Heart left ventricle (tissue), 16 donors: ENCODE data around the gene CORO1C. TPM values are rescaled to one million over a fixed set of nuclear protein-coding genes. Genes with fewer than 3 reads are reported as not detected.
"Not testable (repeated sequence)": the region's sequence is repeated elsewhere in the genome, so short reads cannot be mapped to it uniquely, and the experiment has no call there.

Experiments
- ATAC-seq, 4 donors: fragments of 200-7000 bp; cut with Tn5 transposase; one replicate each; pipeline ENCODE4 v1.9.1; 2020 to 2022; ENCODE audit warnings: moderate library complexity in 4 of 4, mild to moderate bottlenecking in 3 of 4, moderate number of reproducible peaks in 1 of 4
- DNase-seq, 5 donors: peaks; one replicate each; pipeline ENCODE4 v3.0.0-alpha.2; 2020
- H3K27ac ChIP-seq, 12 donors: fragments of 200-600 bp; sonication (generic) in 4 of 12; one replicate each; pipeline versions ENCODE4 v1.5.0 to v1.8.0; 2016 to 2022; ENCODE audit warnings: mild to moderate bottlenecking in 2 of 12
- H3K27me3 ChIP-seq, 9 donors: fragments of 200-600 bp; sonication (generic) in 2 of 9; one replicate each; pipeline versions ENCODE4 v1.5.1 to v1.8.0; 2016 to 2022; ENCODE audit warnings: mild to moderate bottlenecking in 3 of 9
- H3K36me3 ChIP-seq, 9 donors: fragments of 200-600 bp; sonication (generic) in 2 of 9; one replicate each; pipeline versions ENCODE4 v1.5.0 to v1.8.0; 2018 to 2022; ENCODE audit warnings: mild to moderate bottlenecking in 2 of 9
- H3K4me1 ChIP-seq, 12 donors: fragments of 200-600 bp; sonication (generic) in 4 of 12; one replicate each; pipeline versions ENCODE4 v1.5.0 to v1.8.0; 2016 to 2022; ENCODE audit warnings: mild to moderate bottlenecking in 3 of 12
- H3K4me3 ChIP-seq, 12 donors: fragments of 200-600 bp; sonication (generic) in 4 of 12; one replicate each; pipeline versions ENCODE4 v1.5.0 to v1.8.0; 2017 to 2022; ENCODE audit warnings: mild to moderate bottlenecking in 9 of 12, moderate library complexity in 4 of 12
- H3K9me3 ChIP-seq, 12 donors: fragments of 200-600 bp; sonication (generic) in 4 of 12; one replicate each; pipeline versions ENCODE4 v1.5.0 to v1.8.0; 2016 to 2022; ENCODE audit warnings: mild to moderate bottlenecking in 1 of 12
- CTCF ChIP-seq, 12 donors: fragments of 200-600 bp; sonication (generic) in 4 of 12; IDR thresholded peaks; one replicate each; pipeline versions ENCODE4 v1.5.0 to v1.8.0; 2018 to 2022; ENCODE audit warnings: antibody characterized with exemption in 12 of 12, mild to moderate bottlenecking in 5 of 12
- POLR2A ChIP-seq, 2 donors: fragments of 450-650 bp; IDR thresholded peaks; one replicate each; pipeline ENCODE4 v1.6.1; 2017; ENCODE audit warnings: antibody characterized with exemption in 2 of 2, mild to moderate bottlenecking in 2 of 2, moderate library complexity in 2 of 2
- WGBS, 4 donors: extraction: QIAGEN DNeasy Blood & Tissue Kit in 2 of 4; methylation state at CpG; one replicate each; pipeline versions ENCODE4 v1.1.5 to v1.1.7; 2013 to 2018; 5-methylcytosine and 5-hydroxymethylcytosine counted together
- intact Hi-C, 10 donors: fragments of 100-400 bp; cut with DNase I; formaldehyde crosslinking; loops; one replicate each; pipeline versions ENCODE4 v1.11.1 to v1.14.2; 2022
- polyA plus RNA-seq, 2 donors: library from polyadenylated mRNA; stranded (reverse); fragments of 200-250 nt; gene quantifications; one replicate each; pipeline ENCODE4 v1.2.3, GENCODE V29; 2013
- total RNA-seq, 9 donors: library from RNA; depleted of rRNA in 2 of 9; stranded (reverse); fragments of >200 nt in 2 of 9; fragmentation: NEBNext Ultra II Directional in 3 of 9; extraction: Animal tissue kit (Norgen Biotek cat#: 25700) in 3 of 9; gene quantifications; one replicate each; pipeline versions ENCODE4 v1.1.0 to v1.2.4, GENCODE V29; 2016 to 2023
- donor health status: ischemic (EF 13 %, LVEDD 7.1; RV severe dilation, severe dysfunction).
- donor health status: healthy with polysubstance abuse.
- donor health status: DM: no; HTN: yes; CAD: no.
- donor health status: DM: no; HTN: no; CAD: no.
- donor health status: ischemic (EF 25% LVEDD 6.9; RV normal size, moderate dysfunction).
- donor health status: ischemic (EF 25% LVEDD 5.7; RV mildly dilated, moderate dysfunction).
- donor health status: healthy.
- donor health status: DM: yes; HTN: yes; CAD: no.
- donor health status: ischemic (EF 35%, LVEDD 5.7; RV mildly dilated, moderate dysfunction).
- donor health status: nonischemic (EF 11% LVEDD 7.7; RV severe dilation, severe dysfunction).
- donor health status: DM: yes; HTN: yes; CAD: no.
- donor health status: PGD.
- donor health status: ischemic (EF 29% LVEDD 5.4; RV normal size, mild dysfunction).
- donor health status: nonischemic (EF 23%, LVEDD 6.1; RV moderate dilation, normal function).

CORO1C gene
- total and polyA plus RNA-seq, 11 donors = 18.3 to 119 (median 65.2) TPM

- TF ChIP-seq POLR2A (IDR thresholded peaks at IDR 0.05) = no peak
- no peak for TF ChIP-seq CTCF (IDR thresholded peaks at IDR 0.05)
- Histone ChIP-seq H3K36me3 (peaks cover 0 to 24% (median 0%) of the 10 kb centered on the region in 9 donors), H3K4me1 (peaks cover 0 to 59% (median 13%) of the 10 kb centered on the region in 12 donors), H3K4me3 (no peak overlapping the region), H3K27me3 (no peaks in the 10 kb centered on the region), H3K9me3 (peaks cover 0 to 10% (median 0%) of the 10 kb centered on the region in 12 donors), H3K27ac (no peak overlapping the region)
- intact Hi-C loops = loop anchor here in 6 of 10 donors (1.0 to 5.0 kb wide), 9 partner anchors 49 to 702 kb away; partner anchors contain the start of genes ALKBH2 (in 1 of the 6), ISCU (in 1 of the 6) and SART3 (in 1 of the 6)
- DNase-seq (peak in 1 of 5 donors; percentile 2), ATAC-seq (no peak)
- 86 to 91% (median 88%) methylated on average over 14 of the region's 14 CpGs for WGBS, 4 donors
Observed at GRCh38 chr12:108619369-108620160, 111.8 kb downstream of the CORO1C start.

- intact Hi-C loops = loop anchor here in 9 of 10 donors (1.0 to 5.0 kb wide), 12 partner anchors 48 to 702 kb away; partner anchors contain the start of genes ALKBH2 (in 1 of the 9), ISCU (in 1 of the 9) and SART3 (in 1 of the 9)
- Histone ChIP-seq H3K4me1 (peaks cover 0 to 61% (median 13%) of the 10 kb centered on the region in 12 donors), H3K9me3 (peaks cover 0 to 10% (median 0%) of the 10 kb centered on the region in 12 donors), H3K36me3 (peaks cover 0 to 20% (median 0%) of the 10 kb centered on the region in 9 donors)
- not testable (repeated sequence) for H3K27ac ChIP-seq, ATAC-seq, H3K27me3 ChIP-seq, H3K4me3 ChIP-seq
- DNase-seq = peak in 1 of 5 donors; percentile 6
- 80 to 94% (median 88%) methylated on average over 4 of the region's 4 CpGs for WGBS, 4 donors
Observed at GRCh38 chr12:108618953-108619274, 112.4 kb downstream of the CORO1C start.

- no peaks in the 10 kb centered on the region for H3K27me3 ChIP-seq
- H3K9me3 ChIP-seq = peaks cover 0 to 10% (median 0%) of the 10 kb centered on the region in 12 donors
- peak overlapping the region in 1 of 12 donors; percentile 53 for H3K27ac ChIP-seq
- H3K36me3 ChIP-seq = peaks cover 0 to 17% (median 0%) of the 10 kb centered on the region in 9 donors
- no peak overlapping the region for H3K4me3 ChIP-seq
- ATAC-seq (peak; percentile 72 to 90 (median 80)), DNase-seq (peak; percentile 74 to 89 (median 80))
- peaks cover 0 to 67% (median 13%) of the 10 kb centered on the region in 12 donors for H3K4me1 ChIP-seq
- 10 to 13% (median 13%) methylated on average over 14 to 16 of the region's 16 CpGs for WGBS, 4 donors
- intact Hi-C loops = loop anchor here in 9 of 10 donors (1.0 to 5.0 kb wide), 11 partner anchors 48 to 701 kb away; partner anchors contain the start of genes ALKBH2 (in 1 of the 9), ISCU (in 1 of the 9) and SART3 (in 1 of the 9)
- TF ChIP-seq POLR2A (IDR thresholded peaks at IDR 0.05) (no peak), CTCF (IDR thresholded peaks at IDR 0.05) (peak; percentile 91 to 100 (median 98))
Observed at GRCh38 chr12:108618079-108618952, 113.0 kb downstream of the CORO1C start.
